Panc1 (cell line): ENCODE measurements around the gene EIF2B2. TPM values are rescaled to one million over a fixed set of nuclear protein-coding genes. Genes with fewer than 3 reads are reported as not detected.

Experiments used
- ATAC-seq: fragments of 200-7000 bp; cut with Tn5 transposase; 2 replicates; pipeline ENCODE4 v1.9.1; 2020; ENCODE audit warnings: mild to moderate bottlenecking, moderate library complexity
- BruUV-seq: library from RNA; stranded (reverse); fragments of 400-500 nt; replicated peaks from 2 replicates; lab custom pipeline; 2021; lab: Mats Ljungman, UMichigan
- CTCF ChIA-PET: fragments of 300-600 bp; sonication (Branson Sonifier 250); formaldehyde crosslinking; loops from one replicate; lab custom pipeline; 2022; ENCODE audit warnings: antibody characterized with exemption; lab: Charles Lee
- POLR2A ChIA-PET: fragments of 300-600 bp; sonication (Branson Sonifier 250); formaldehyde crosslinking; loops from one replicate; lab custom pipeline; 2022; ENCODE audit warnings: antibody characterized with exemption; lab: Charles Lee
- DNase-seq: peaks from one replicate; pipeline ENCODE4 v3.0.0-alpha.2; 2010; ENCODE audit warnings: low read depth, low spot score
- H3K27ac ChIP-seq: 2 replicates; pipeline ENCODE4 v1.5.1; 2011; ENCODE audit warnings: mild to moderate bottlenecking, low read length, inconsistent platforms
- H3K27me3 ChIP-seq: fragments of 200-500 bp; sonication (Bioruptor generic); 2 replicates; pipeline ENCODE4 v1.6.0; 2014; ENCODE audit warnings: low read length, inconsistent platforms; ENCODE audit not compliant: control insufficient read depth, insufficient read depth
- H3K36me3 ChIP-seq: fragments of 200-500 bp; sonication (Bioruptor generic); 2 replicates; pipeline ENCODE4 v1.5.1; 2014; ENCODE audit warnings: inconsistent platforms, mild to moderate bottlenecking, low read length, moderate library complexity; ENCODE audit not compliant: control insufficient read depth, insufficient read depth
- H3K4me1 ChIP-seq: 2 replicates; pipeline ENCODE4 v1.5.1; 2011; ENCODE audit warnings: inconsistent platforms, mild to moderate bottlenecking, low read length, moderate library complexity; ENCODE audit not compliant: control insufficient read depth, insufficient read depth
- H3K4me3 ChIP-seq, 2 experiments: 2 replicates each; pipeline ENCODE4 v1.5.1; 2011 to 2012; ENCODE audit warnings: low read depth in 2 of 2, low read length in 2 of 2, mild to moderate bottlenecking in 2 of 2, inconsistent platforms in 1 of 2, moderate library complexity in 1 of 2
- H3K9me3 ChIP-seq: fragments of 200-500 bp; sonication (Bioruptor generic); 2 replicates; pipeline ENCODE4 v1.5.1; 2014; ENCODE audit warnings: low read depth, mild to moderate bottlenecking, inconsistent platforms, low read length, moderate library complexity; ENCODE audit not compliant: control insufficient read depth, insufficient read depth
- POLR2AphosphoS5 ChIP-seq: IDR thresholded peaks from 2 replicates; pipeline ENCODE4 v1.6.1; 2012; ENCODE audit warnings: mild to moderate bottlenecking, low read depth, low read length, moderate library complexity
- SIN3A ChIP-seq: IDR thresholded peaks from 2 replicates; pipeline ENCODE4 v1.6.1; 2012; ENCODE audit warnings: low read depth, mild to moderate bottlenecking, low read length, moderate library complexity, borderline replicate concordance; ENCODE audit not compliant: insufficient read depth
- TCF7L2 ChIP-seq: IDR thresholded peaks from 2 replicates; pipeline ENCODE4 v1.6.1; 2011; ENCODE audit warnings: mild to moderate bottlenecking, low read depth, low read length, inconsistent platforms
- in situ Hi-C: cut with HindIII; loops from 2 replicates; pipeline ENCODE4 v1.10.0; 2016; ENCODE audit warnings: low sequenced_read_pairs, low pct_unique_long_range_greater_than_20kb
- intact Hi-C: fragments of 100-400 bp; cut with micrococcal nuclease; formaldehyde crosslinking; loops from one replicate; pipeline ENCODE4 v1.10.0; 2022; ENCODE audit not compliant: unreplicated experiment
- total RNA-seq: library from RNA; stranded (reverse); gene quantifications from one replicate; pipeline ENCODE4 v1.2.1, GENCODE V29; 2021; ENCODE audit not compliant: unreplicated experiment
- TF ChIP-seq, protein P1 (sequence below), 2 experiments: IDR thresholded peaks; 2 replicates each; pipeline ENCODE4 v1.6.1; 2011 to 2012; ENCODE audit warnings: low read depth in 2 of 2, control low read depth in 1 of 2, low read length in 1 of 2, mild to moderate bottlenecking in 1 of 2, moderate library complexity in 1 of 2; ENCODE audit not compliant: insufficient read depth in 1 of 2
- TF ChIP-seq, protein P2 (sequence below): fragments of 450-650 bp; IDR thresholded peaks from 2 replicates; pipeline ENCODE4 v1.5.1; 2017; ENCODE audit warnings: mild to moderate bottlenecking

Gene EIF2B2
- total RNA-seq, 1 experiment from 2014 or later, result 37.5 TPM

DNA sequence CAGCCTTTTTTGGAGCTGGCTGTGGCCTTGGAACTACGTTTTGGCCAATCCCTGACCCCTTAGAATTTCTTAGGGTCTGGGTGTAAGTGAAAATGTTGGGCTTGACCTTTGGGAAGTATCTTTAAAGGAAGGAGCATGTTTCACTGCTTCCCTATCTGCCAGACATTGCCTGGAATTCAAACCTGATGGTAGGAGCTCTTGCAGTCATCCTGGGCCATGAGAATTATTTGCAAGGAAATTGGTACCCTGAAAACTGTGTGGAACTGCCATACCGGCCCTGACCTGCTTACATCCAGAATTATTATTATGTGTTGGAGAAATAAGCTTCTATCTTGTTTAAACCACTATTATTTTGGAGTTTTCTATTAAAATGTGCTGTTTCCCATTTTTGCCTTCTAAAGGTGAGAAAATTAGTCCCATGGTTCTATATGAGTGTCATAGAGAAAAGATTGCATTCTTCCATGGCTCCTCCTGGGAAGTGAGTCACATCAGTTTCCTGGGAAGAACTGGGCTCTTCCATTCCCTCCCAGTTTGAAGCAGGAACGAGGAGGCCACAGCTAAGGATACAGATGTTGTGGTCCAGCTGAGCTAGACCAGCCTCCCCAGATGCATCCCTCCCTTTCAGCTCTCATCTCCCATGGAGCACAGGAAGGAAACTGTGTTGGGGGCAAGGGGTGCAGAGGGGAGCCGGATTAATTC is 37.8 kb upstream of the EIF2B2 start:
- Histone ChIP-seq H3K36me3 (no peaks in the 10 kb centered on the region), H3K4me3 (no peak overlapping the region), H3K27me3 (no peaks in the 10 kb centered on the region), H3K27ac (no peak overlapping the region), H3K4me1 (no peaks in the 10 kb centered on the region), H3K9me3 (no peaks in the 10 kb centered on the region)
- intact Hi-C loops (no loop called here), in situ Hi-C loops (no loop called here)
- POLR2A ChIA-PET, result no interaction called here
- TF ChIP-seq, protein P1, sequence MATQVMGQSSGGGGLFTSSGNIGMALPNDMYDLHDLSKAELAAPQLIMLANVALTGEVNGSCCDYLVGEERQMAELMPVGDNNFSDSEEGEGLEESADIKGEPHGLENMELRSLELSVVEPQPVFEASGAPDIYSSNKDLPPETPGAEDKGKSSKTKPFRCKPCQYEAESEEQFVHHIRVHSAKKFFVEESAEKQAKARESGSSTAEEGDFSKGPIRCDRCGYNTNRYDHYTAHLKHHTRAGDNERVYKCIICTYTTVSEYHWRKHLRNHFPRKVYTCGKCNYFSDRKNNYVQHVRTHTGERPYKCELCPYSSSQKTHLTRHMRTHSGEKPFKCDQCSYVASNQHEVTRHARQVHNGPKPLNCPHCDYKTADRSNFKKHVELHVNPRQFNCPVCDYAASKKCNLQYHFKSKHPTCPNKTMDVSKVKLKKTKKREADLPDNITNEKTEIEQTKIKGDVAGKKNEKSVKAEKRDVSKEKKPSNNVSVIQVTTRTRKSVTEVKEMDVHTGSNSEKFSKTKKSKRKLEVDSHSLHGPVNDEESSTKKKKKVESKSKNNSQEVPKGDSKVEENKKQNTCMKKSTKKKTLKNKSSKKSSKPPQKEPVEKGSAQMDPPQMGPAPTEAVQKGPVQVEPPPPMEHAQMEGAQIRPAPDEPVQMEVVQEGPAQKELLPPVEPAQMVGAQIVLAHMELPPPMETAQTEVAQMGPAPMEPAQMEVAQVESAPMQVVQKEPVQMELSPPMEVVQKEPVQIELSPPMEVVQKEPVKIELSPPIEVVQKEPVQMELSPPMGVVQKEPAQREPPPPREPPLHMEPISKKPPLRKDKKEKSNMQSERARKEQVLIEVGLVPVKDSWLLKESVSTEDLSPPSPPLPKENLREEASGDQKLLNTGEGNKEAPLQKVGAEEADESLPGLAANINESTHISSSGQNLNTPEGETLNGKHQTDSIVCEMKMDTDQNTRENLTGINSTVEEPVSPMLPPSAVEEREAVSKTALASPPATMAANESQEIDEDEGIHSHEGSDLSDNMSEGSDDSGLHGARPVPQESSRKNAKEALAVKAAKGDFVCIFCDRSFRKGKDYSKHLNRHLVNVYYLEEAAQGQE (IDR thresholded peaks at IDR 0.05; ENCODE audit: insufficient read depth in 1 of 2, low read depth in 2 of 2, low read length in 1 of 2), result no peak
- TF ChIP-seq, protein P2, sequence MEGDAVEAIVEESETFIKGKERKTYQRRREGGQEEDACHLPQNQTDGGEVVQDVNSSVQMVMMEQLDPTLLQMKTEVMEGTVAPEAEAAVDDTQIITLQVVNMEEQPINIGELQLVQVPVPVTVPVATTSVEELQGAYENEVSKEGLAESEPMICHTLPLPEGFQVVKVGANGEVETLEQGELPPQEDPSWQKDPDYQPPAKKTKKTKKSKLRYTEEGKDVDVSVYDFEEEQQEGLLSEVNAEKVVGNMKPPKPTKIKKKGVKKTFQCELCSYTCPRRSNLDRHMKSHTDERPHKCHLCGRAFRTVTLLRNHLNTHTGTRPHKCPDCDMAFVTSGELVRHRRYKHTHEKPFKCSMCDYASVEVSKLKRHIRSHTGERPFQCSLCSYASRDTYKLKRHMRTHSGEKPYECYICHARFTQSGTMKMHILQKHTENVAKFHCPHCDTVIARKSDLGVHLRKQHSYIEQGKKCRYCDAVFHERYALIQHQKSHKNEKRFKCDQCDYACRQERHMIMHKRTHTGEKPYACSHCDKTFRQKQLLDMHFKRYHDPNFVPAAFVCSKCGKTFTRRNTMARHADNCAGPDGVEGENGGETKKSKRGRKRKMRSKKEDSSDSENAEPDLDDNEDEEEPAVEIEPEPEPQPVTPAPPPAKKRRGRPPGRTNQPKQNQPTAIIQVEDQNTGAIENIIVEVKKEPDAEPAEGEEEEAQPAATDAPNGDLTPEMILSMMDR, result no peak
- no peak for TF ChIP-seq SIN3A
- no peak for TF ChIP-seq TCF7L2
- no peak for TF ChIP-seq POLR2AphosphoS5
- ATAC-seq (no peak), DNase-seq (no peak)
- CTCF ChIA-PET, result no interaction called here
- no TSS peak for BruUV-seq

DNA sequence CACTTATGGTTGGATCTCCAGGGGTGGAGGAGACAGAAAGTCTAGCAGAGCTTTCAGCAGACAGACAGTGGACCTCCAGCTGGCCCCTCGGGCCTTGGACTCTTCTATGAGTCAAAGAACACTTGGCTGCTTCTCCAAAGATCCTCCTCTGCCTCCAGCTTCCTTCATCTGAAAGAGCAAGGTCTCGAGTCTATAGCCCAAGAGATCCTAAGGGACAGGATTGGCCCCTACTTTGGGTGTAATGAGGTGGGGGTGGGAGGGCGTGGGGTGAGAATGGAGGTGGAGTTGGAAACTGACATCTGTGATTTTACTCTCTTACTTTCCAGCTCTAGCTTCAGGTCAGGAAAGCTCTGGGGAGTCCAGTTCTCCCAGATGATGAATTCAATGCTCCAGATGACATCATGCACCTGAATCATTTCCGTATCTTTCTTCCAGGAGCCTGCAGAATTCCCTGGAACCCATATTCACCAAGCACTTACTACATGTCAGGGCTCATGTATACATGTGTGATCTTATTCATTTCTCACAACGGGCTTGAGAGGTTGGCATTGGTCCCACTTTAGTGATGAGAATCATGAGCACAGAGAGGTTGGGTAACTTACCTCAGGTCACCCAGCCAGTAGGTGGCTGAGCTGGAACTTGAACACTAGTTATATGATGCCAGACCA is 37.1 kb upstream of the EIF2B2 start:
- no peak for DNase-seq
- Histone ChIP-seq H3K9me3 (no peaks in the 10 kb centered on the region), H3K27me3 (no peaks in the 10 kb centered on the region), H3K4me1 (no peaks in the 10 kb centered on the region), H3K4me3 (no peak overlapping the region), H3K27ac (no peak overlapping the region), H3K36me3 (no peaks in the 10 kb centered on the region)
- POLR2A ChIA-PET, result no interaction called here
- in situ Hi-C loops, result no loop called here
- no peak for ATAC-seq
- BruUV-seq, result no TSS peak
- CTCF ChIA-PET, result no interaction called here
- intact Hi-C loops, result no loop called here
- TF ChIP-seq POLR2AphosphoS5 (no peak), TCF7L2 (no peak), SIN3A (no peak)
- TF ChIP-seq, protein P1 (IDR thresholded peaks at IDR 0.05; ENCODE audit: insufficient read depth in 1 of 2, low read depth in 2 of 2, low read length in 1 of 2), result no peak
- TF ChIP-seq, protein P2, result no peak
